ENCODE results near the gene SNRNP35. TPM values are rescaled to one million over a fixed set of nuclear protein-coding genes. Genes with fewer than 3 reads are reported as not detected.
"Not testable (repeated sequence)": the region's sequence is repeated elsewhere in the genome, so short reads cannot be mapped to it uniquely, and the experiment has no call there.

Gene SNRNP35
- total RNA-seq, 3 donors from 2014 or later: 20.8 to 26.3 (median 21.5) TPM

- Histone ChIP-seq H3K9me3 (no peaks in the 10 kb centered on the region), H3K4me3 (no peak overlapping the region), H3K36me3 (ENCODE audit: low read depth) (no peaks in the 10 kb centered on the region), H3K4me1 (ENCODE audit: low read depth) (no peaks in the 10 kb centered on the region)
- DNase-seq: no peak
- TF ChIP-seq CTCF (IDR thresholded peaks at IDR 0.05): no peak
- intact Hi-C loops (cut with DNase I, micrococcal nuclease): no loop called here
- no peak for ATAC-seq
These were observed 17.3 kb downstream of the SNRNP35 start for GRCh38 chr12:123475246-123475703.

- intact Hi-C loops (cut with DNase I, micrococcal nuclease): no loop called here
- no peaks in the 10 kb centered on the region for H3K36me3 ChIP-seq (ENCODE audit: low read depth)
- no peaks in the 10 kb centered on the region for H3K4me1 ChIP-seq (ENCODE audit: low read depth)
- ATAC-seq (no peak), DNase-seq (no peak)
- no peak for TF ChIP-seq CTCF (IDR thresholded peaks at IDR 0.05)
- no peak overlapping the region for H3K4me3 ChIP-seq
- no peaks in the 10 kb centered on the region for H3K9me3 ChIP-seq
These were observed 20.1 kb downstream of the SNRNP35 start for GRCh38 chr12:123478069-123478468.

- H3K4me3 ChIP-seq: no peak overlapping the region
- no peaks in the 10 kb centered on the region for H3K4me1 ChIP-seq (ENCODE audit: low read depth)
- intact Hi-C loops (cut with DNase I, micrococcal nuclease): no loop called here
- H3K36me3 ChIP-seq (ENCODE audit: low read depth): no peaks in the 10 kb centered on the region
- ATAC-seq: no peak
- H3K9me3 ChIP-seq: no peaks in the 10 kb centered on the region
- TF ChIP-seq CTCF (IDR thresholded peaks at IDR 0.05): no peak
- no peak for DNase-seq
These were observed 20.8 kb downstream of the SNRNP35 start for GRCh38 chr12:123478762-123479161.

- Histone ChIP-seq H3K4me3 (no peak overlapping the region), H3K9me3 (no peaks in the 10 kb centered on the region), H3K36me3 (ENCODE audit: low read depth) (no peaks in the 10 kb centered on the region), H3K4me1 (ENCODE audit: low read depth) (no peaks in the 10 kb centered on the region)
- intact Hi-C loops (cut with DNase I, micrococcal nuclease): no loop called here
- ATAC-seq (no peak), DNase-seq (no peak)
- TF ChIP-seq CTCF (IDR thresholded peaks at IDR 0.05): no peak
These were observed 21.7 kb downstream of the SNRNP35 start for GRCh38 chr12:123479442-123480180.

- DNase-seq; ATAC-seq; H3K9me3 ChIP-seq; intact Hi-C loops (cut with DNase I, micrococcal nuclease); H3K4me1 ChIP-seq (ENCODE audit: low read depth); H3K36me3 ChIP-seq (ENCODE audit: low read depth); H3K4me3 ChIP-seq: not testable (repeated sequence)
These were observed 23.3 kb downstream of the SNRNP35 start for GRCh38 chr12:123481251-123481650.

- Histone ChIP-seq H3K4me3 (no peak overlapping the region), H3K36me3 (ENCODE audit: low read depth) (no peaks in the 10 kb centered on the region), H3K9me3 (no peaks in the 10 kb centered on the region), H3K4me1 (ENCODE audit: low read depth) (no peaks in the 10 kb centered on the region)
- intact Hi-C loops (cut with DNase I, micrococcal nuclease): no loop called here
- no peak for DNase-seq
- no peak for TF ChIP-seq CTCF (IDR thresholded peaks at IDR 0.05)
- ATAC-seq: no peak
These were observed 24.9 kb downstream of the SNRNP35 start for GRCh38 chr12:123482876-123483275.
